Transverse colon (tissue), 4 donors: ENCODE measurements around the gene PERP.

Experiments used
- CTCF ChIP-seq, 5 experiments: fragments of 200-600 bp in 3 of 5; fragments of 450-650 bp in 2 of 5; sonication (generic) in 3 of 5; IDR thresholded peaks; 1 replicate in 2 of 5; 2 replicates in 3 of 5; pipeline ENCODE4 v1.5.1; 2016 to 2017; ENCODE audit warnings: antibody characterized with exemption in 5 of 5, inconsistent platforms in 3 of 5, mild to moderate bottlenecking in 2 of 5, moderate library complexity in 1 of 5
- POLR2A ChIP-seq: fragments of 450-650 bp; IDR thresholded peaks from one replicate; pipeline ENCODE4 v1.6.1; 2016; ENCODE audit warnings: antibody characterized with exemption, mild to moderate bottlenecking, moderate library complexity
- POLR2AphosphoS5 ChIP-seq, 3 donors: sonication (generic); formaldehyde crosslinking; IDR thresholded peaks; one replicate each; pipeline ENCODE4 v1.6.1; 2016; ENCODE audit warnings: antibody characterized with exemption in 3 of 3

DNA sequence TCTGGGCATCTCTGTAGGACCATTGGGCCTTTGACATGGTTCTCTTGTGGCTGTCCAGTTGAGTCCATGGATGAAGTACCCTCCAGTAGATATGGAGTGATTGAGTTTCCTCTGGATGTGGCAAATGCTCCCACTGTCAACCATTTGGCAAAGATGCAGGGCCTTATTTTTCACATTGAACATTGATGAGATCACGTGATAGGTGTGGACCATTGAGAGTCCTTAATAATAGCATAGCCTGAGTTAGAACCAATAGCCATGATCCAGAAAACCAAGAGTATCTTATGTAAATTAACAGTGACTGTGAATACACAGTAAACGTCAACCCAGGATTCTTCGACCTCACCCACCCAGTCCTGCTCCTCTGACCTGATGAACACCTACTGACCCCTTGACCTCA lies 3.0 kb upstream of the PERP start:
- TF ChIP-seq CTCF (IDR thresholded peaks at IDR 0.05), result no peak
- no peak for TF ChIP-seq POLR2AphosphoS5 (IDR thresholded peaks at IDR 0.05)
- no peak for TF ChIP-seq POLR2A
